ENCODE results near the gene LGMN.

GRCh38 chr14:92712654-92713051 lies 35.8 kb downstream of the LGMN start:
- no peak for TF ChIP-seq CTCF (conservative IDR thresholded peaks at IDR 0.05; ENCODE audit: low read depth in 2 of 2)
- no peak for TF ChIP-seq EZH2 (IDR thresholded peaks at IDR 0.05; ENCODE audit: low read depth, unreplicated experiment)
- no peak for TF ChIP-seq EZH2phosphoT487 (IDR thresholded peaks at IDR 0.05; ENCODE audit: unreplicated experiment)
- no peak for TF ChIP-seq CREB1 (CRISPR knock-in tag; IDR thresholded peaks at IDR 0.05; ENCODE audit: low read depth)
- no peak for TF ChIP-seq JUNB (IDR thresholded peaks at IDR 0.05; ENCODE audit: unreplicated experiment)

Measured in GM23338 (cell line).